Omental fat pad (tissue), 4 donors: ENCODE results near the gene DAB2. TPM values are rescaled to one million over a fixed set of nuclear protein-coding genes. Genes with fewer than 3 reads are reported as not detected.

Source experiments
- ATAC-seq: fragments of 150-250 bp; one replicate; pipeline ENCODE4 v1.9.1; 2016; ENCODE audit warnings: mild to moderate bottlenecking, moderate library complexity; ENCODE audit not compliant: low FRiP score
- DNase-seq: peaks from one replicate; pipeline ENCODE4 v3.0.0-alpha.2; 2019; ENCODE audit warnings: low spot score
- total RNA-seq, 4 donors: library from RNA; depleted of rRNA; stranded (reverse); fragments of >200 nt; gene quantifications; one replicate each; pipeline ENCODE4 v1.1.0, GENCODE V29; 2016
- TF ChIP-seq, protein P1 (sequence below), 3 donors: fragments of 450-650 bp; IDR thresholded peaks; one replicate each; pipeline ENCODE4 v1.5.1; 2016 to 2017; ENCODE audit warnings: antibody characterized with exemption in 3 of 3, mild to moderate bottlenecking in 3 of 3, moderate library complexity in 2 of 3

The DAB2 gene
- total RNA-seq, 4 donors from 2014 or later = 141 to 255 (median 171) TPM

DNA sequence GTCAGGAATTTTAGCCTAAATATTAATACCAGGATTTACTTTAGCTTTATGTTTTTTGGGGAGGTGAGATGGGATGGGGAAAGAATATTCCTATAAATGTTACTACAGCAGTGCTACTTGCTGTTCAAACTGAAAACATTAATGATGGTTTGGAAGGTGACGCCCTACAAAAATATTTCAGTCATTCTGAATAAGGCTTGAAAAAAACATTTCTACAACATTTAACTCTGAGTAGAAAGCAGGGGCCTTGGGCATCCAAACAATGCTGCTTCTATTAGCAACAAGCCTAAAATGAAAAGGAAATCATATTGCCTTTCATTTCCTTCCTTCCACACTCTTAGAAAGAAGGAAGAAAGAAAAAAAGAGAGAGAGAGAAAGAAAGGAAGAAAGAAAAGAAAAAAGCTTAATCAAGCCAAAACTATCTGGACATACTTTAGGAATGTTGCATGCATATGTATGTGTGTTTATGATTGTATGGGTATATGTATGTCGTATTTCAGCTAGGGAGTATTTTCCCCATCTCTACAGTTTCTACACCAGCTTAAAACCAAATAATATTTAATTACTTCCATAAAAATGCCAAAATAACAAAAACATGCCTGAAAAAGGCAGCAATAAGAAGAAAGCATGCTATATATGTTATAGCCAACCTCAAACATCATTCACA, 16.3 kb upstream of the DAB2 start:
- no peak for DNase-seq

DNA sequence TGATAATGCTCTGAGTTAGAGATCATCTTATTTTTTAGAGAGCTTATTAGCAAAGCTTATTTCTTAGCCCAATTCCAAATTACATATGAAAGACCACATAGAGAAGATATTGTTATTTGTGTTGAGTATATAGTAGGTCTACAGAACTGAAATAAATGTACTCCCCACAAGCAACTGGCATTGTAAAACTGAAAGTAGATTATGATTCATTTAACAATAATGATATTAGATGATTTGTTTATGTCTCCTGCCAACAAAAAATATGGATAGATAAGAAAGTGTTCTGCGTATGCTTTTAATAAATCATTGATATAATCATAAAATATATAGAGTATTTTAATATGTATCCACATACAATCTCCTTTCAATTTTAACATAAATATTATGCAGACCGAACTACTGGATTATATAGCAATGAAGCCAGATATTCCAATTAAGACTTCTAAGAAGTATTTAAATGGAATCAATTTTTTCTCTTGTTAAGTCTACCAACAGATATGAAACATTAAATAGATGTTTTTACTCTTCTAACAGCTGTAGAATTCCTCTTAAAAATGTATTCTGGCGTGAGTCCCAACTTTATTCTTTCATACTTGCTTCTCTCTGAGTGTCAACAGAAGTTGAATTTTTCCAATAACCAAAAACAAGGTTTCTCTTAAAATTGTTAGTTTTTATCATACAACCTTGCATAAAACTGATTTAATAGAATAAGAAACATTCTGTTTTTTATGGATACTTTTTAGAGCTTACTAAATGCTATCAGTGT, 15.6 kb upstream of the DAB2 start:
- ATAC-seq = no peak
- DNase-seq = no peak
- TF ChIP-seq, protein P1, sequence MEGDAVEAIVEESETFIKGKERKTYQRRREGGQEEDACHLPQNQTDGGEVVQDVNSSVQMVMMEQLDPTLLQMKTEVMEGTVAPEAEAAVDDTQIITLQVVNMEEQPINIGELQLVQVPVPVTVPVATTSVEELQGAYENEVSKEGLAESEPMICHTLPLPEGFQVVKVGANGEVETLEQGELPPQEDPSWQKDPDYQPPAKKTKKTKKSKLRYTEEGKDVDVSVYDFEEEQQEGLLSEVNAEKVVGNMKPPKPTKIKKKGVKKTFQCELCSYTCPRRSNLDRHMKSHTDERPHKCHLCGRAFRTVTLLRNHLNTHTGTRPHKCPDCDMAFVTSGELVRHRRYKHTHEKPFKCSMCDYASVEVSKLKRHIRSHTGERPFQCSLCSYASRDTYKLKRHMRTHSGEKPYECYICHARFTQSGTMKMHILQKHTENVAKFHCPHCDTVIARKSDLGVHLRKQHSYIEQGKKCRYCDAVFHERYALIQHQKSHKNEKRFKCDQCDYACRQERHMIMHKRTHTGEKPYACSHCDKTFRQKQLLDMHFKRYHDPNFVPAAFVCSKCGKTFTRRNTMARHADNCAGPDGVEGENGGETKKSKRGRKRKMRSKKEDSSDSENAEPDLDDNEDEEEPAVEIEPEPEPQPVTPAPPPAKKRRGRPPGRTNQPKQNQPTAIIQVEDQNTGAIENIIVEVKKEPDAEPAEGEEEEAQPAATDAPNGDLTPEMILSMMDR (IDR thresholded peaks at IDR 0.05) = no peak

More for the DNA sequence above, 16.3 kb upstream of the DAB2 start:
- TF ChIP-seq, protein P1 (IDR thresholded peaks at IDR 0.05) = no peak
- no peak for ATAC-seq

DNA sequence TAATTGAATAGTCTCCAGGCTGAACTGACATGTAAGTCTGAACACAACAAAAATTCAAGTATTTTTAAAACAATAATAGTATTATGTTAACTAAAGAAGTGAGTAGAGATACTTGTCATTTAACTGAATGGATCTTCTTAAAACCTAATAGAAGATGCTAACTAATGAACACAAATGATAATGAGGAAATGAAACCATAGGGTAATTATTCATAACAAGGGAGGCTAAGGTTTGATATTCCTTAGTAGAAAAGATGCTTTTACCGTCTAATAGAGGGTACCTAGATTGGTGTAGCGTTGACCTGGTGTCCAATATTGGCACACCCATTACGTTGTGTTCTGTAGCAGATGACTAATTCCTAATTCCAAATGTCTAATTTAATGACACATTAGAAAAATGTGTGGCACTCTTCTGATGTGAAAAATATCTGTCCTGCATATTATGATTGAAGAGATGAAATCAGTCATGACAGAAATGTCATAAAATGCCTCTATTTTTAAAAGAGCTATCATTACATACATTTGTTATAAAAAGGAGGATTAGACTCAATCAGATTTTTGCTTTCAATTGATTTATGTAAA, 14.9 kb upstream of the DAB2 start:
- ATAC-seq (no peak), DNase-seq (no peak)
- TF ChIP-seq, protein P1 (IDR thresholded peaks at IDR 0.05) = no peak

DNA sequence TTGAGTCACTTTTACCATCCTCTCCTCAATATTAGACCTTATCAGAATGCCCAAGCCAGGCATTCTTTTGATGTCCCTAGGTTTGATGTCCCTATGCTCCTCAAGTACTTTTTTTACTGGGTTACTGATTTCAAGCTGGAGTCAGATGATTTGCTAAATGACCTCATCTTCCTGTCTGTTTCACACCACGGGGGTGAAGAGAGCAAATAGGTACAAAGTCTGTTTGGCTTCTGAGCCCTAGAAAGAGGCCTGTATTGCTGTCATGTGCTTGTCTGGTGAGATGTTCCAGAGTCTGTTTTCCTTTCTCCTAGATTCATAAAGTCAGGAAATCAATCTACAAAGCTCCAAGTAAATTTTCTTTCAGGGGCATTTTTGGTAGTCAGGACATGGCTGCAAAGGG, 12.7 kb upstream of the DAB2 start:
- no peak for DNase-seq
- TF ChIP-seq, protein P1 (IDR thresholded peaks at IDR 0.05) = no peak
- ATAC-seq = no peak

DNA sequence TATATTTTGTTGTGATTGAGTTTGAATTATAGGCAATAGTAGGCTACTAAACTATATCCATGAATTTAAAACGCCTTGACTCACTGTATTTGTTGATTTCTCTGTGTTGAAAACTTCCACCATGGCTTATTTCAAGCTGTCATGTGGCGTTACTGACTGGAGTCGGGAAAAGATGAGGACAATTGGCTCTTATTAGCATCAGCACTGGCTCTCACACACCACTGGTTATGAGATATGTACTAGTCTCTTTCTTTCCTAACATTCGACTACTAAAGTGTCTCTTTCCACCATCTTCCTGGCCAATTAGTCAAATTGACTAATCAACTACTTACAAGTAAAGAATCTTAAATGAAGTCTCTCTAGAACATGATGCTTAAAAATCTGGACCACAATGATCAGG, 9.1 kb upstream of the DAB2 start:
- ATAC-seq (no peak), DNase-seq (no peak)
- TF ChIP-seq, protein P1 (IDR thresholded peaks at IDR 0.05) = no peak

DNA sequence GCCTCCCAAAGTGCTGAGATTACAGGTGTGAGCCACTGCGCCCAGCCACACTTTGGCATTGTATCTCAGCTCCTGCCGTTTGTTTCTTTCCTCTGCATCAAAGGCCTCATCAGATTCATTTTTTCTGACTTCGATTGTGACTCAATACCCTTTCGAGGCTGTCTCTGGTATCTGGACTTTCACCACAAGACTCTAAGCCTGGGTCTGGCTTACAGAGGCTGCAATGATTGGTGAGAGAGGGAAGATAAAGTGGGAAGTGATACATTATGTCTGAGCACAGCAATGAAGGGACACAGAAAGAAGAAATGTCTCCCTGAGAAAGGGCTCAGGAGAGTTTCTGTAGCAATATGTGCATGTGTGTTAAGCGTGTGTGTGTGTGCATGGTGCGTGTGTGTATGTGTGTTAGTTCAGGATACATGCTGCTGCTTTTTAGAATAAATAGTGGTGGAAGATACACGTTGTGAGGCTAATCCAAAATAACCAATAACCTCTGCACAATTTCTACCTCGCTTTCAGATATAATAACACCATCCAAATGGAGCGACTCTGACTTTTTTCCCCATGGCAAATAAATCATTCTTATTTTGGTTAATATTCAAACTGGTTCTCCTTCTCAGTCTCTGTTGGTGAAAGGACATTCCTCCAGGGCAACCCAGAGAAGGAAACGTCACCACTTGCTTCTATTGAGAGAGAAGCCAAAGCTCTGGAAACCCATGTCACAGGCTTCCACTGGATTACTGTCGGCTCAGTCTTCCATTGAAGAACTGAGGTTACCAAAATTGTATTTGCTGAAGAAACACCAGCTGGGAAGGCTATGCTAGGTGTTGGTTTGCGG, 8.1 kb upstream of the DAB2 start:
- ATAC-seq = no peak
- TF ChIP-seq, protein P1 (IDR thresholded peaks at IDR 0.05) = no peak

More for the DNA sequence above, 8.1 kb upstream of the DAB2 start:
- DNase-seq = no peak
